Adrenal gland (tissue), 12 donors: ENCODE results near the gene MSH2. TPM values are rescaled to one million over a fixed set of nuclear protein-coding genes. Genes with fewer than 3 reads are reported as not detected.

Source experiments
- DNase-seq, 7 donors: peaks; one replicate each; pipeline ENCODE4 v3.0.0-alpha.2; 2019 to 2020
- H3K27ac ChIP-seq, 5 donors: fragments of 200-600 bp; sonication (generic) in 4 of 5; 1 replicate in 3 of 5; 2 replicates in 2 of 5; pipeline versions ENCODE4 v1.5.1 to v1.8.0; 2016 to 2020; ENCODE audit warnings: mild to moderate bottlenecking in 1 of 5
- H3K27me3 ChIP-seq: fragments of 200-600 bp; 2 replicates; pipeline ENCODE4 v1.8.0; 2021
- H3K36me3 ChIP-seq, 2 donors: fragments of 200-600 bp; replicated peaks in 1 of 2; 1 replicate in 1 of 2; 2 replicates in 1 of 2; pipeline versions ENCODE4 v1.5.1 to v1.8.0; 2018 to 2022
- H3K4me1 ChIP-seq, 2 donors: fragments of 200-600 bp; replicated peaks in 1 of 2; 1 replicate in 1 of 2; 2 replicates in 1 of 2; pipeline versions ENCODE4 v1.5.1 to v1.8.0; 2018 to 2021
- H3K4me3 ChIP-seq, 4 donors: fragments of 200-600 bp; sonication (generic) in 3 of 4; one replicate each; pipeline ENCODE4 v1.5.1; 2016 to 2018
- H3K9me3 ChIP-seq, 3 donors: fragments of 200-600 bp; sonication (generic) in 1 of 3; replicated peaks in 1 of 3; 1 replicate in 2 of 3; 2 replicates in 1 of 3; pipeline versions ENCODE4 v1.5.1 to v1.8.0; 2016 to 2021
- POLR2A ChIP-seq, 2 donors: fragments of 450-650 bp; IDR thresholded peaks; one replicate each; pipeline ENCODE4 v1.6.1; 2017; ENCODE audit warnings: antibody characterized with exemption in 2 of 2, mild to moderate bottlenecking in 2 of 2, moderate library complexity in 1 of 2
- WGBS, 4 donors: extraction: QIAGEN DNeasy Blood & Tissue Kit in 2 of 4; methylation state at CpG; one replicate each; pipeline versions ENCODE4 v1.1.5 to v1.1.7; 2013 to 2017; 5-methylcytosine and 5-hydroxymethylcytosine counted together
- intact Hi-C, 2 donors: fragments of 100-400 bp; cut with DNase I; formaldehyde crosslinking; loops; one replicate each; pipeline versions ENCODE4 v1.14.1 to v1.15.0; 2022 to 2023
- polyA plus RNA-seq, 3 donors: library from polyadenylated mRNA; stranded (reverse); fragments of 200-250 nt in 2 of 3; fragments of 350-450 nt in 1 of 3; fragmentation: Illumina TruSeq in 1 of 3; extraction: RNeasy Lipid Tissue Mini Kit (QIAGEN cat#74804) in 1 of 3; gene quantifications; one replicate each; pipeline ENCODE4 v1.2.3, GENCODE V29; 2013 to 2014
- total RNA-seq, 9 donors: library from RNA; depleted of rRNA in 4 of 9; stranded (reverse); fragments of >200 nt in 4 of 9; fragments of 120-200 nt in 1 of 9; fragmentation: NEBNext Ultra II Directional in 1 of 9; extraction: Animal tissue kit (Norgen Biotek cat#: 25700) in 1 of 9; gene quantifications; one replicate each; pipeline versions ENCODE4 v1.1.0 to v1.2.4, GENCODE V29; 2013 to 2023
- TF ChIP-seq, protein P1 (sequence below), 6 experiments: fragments of 450-650 bp in 4 of 6; fragments of 200-600 bp in 2 of 6; sonication (generic) in 1 of 6; IDR thresholded peaks; 1 replicate in 5 of 6; 2 replicates in 1 of 6; pipeline versions ENCODE4 v1.5.1 to v1.8.0; 2016 to 2021; ENCODE audit warnings: antibody characterized with exemption in 6 of 6, mild to moderate bottlenecking in 2 of 6, moderate library complexity in 1 of 6
- donor health status: healthy with polysubstance abuse.
- donor health status: Bipolar disorder and iron deficiency.
- donor health status: DM: yes; HTN: yes; CAD: no.
- donor health status: DM: no; HTN: no; CAD: no.
- donor health status: DM: no; HTN: no; CAD: no.
- donor health status: DM: yes; HTN: yes; CAD: no.

MSH2 gene
- total and polyA plus RNA-seq, 12 donors: 3.9 to 44.8 (median 11.9) TPM

DNA sequence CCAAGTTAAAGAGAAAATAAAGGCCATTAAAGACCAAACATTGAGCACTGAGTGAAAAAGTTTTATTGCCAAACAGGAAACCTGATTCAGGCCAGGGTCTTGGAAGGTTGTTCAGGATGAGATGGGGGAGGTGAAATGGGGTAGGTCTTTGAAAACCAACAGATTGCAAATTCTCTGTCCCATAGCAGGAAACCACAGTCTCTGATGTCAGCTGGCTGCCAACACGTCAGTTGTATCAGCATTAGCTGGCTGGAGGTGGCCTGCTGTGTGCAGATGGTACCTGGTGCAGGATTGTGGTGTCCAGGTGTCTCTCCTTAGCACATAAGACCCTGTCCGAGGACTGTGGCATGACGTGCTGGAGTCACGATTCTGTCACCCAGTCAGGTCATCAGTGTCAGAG, 106.3 kb downstream of the MSH2 start:
- no peak for DNase-seq
- Histone ChIP-seq H3K4me3 (no peak overlapping the region), H3K36me3 (no peaks in the 10 kb centered on the region), H3K27me3 (no peaks in the 10 kb centered on the region), H3K27ac (no peak overlapping the region), H3K9me3 (no peaks in the 10 kb centered on the region), H3K4me1 (no peaks in the 10 kb centered on the region)
- TF ChIP-seq POLR2A (IDR thresholded peaks at IDR 0.05): no peak
- TF ChIP-seq, protein P1, sequence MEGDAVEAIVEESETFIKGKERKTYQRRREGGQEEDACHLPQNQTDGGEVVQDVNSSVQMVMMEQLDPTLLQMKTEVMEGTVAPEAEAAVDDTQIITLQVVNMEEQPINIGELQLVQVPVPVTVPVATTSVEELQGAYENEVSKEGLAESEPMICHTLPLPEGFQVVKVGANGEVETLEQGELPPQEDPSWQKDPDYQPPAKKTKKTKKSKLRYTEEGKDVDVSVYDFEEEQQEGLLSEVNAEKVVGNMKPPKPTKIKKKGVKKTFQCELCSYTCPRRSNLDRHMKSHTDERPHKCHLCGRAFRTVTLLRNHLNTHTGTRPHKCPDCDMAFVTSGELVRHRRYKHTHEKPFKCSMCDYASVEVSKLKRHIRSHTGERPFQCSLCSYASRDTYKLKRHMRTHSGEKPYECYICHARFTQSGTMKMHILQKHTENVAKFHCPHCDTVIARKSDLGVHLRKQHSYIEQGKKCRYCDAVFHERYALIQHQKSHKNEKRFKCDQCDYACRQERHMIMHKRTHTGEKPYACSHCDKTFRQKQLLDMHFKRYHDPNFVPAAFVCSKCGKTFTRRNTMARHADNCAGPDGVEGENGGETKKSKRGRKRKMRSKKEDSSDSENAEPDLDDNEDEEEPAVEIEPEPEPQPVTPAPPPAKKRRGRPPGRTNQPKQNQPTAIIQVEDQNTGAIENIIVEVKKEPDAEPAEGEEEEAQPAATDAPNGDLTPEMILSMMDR (IDR thresholded peaks at IDR 0.05): no peak
- intact Hi-C loops: no loop called here
- WGBS, 4 donors: 56 to 77% (median 65%) methylated on average over 4 of the region's 4 CpGs

DNA sequence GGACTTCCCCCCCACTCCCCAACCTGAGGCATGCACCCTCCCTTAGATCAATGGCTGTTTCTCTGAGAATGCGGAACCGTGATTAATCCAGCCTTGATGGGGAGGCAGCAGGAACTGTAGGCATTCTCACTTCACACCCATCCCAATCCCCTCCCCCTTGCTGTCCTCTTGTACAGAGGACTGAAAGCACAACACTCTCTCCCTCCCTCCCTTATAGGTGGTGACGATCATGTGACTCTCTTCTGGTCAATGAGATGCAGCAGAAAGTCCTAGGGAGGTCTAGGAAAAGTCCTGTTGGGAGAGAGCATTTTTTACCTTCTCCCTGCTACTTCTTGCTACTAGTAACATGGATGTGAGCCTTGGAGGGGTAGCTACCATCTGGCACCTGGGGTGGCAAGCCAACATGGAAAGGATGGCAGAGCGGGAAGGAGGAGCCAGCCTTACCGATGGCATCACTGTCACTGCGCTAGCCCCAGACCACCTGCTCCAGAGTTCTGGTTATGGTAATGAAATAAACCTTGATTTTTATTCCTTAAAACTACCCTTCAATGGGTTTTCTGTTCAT, 106.9 kb downstream of the MSH2 start:
- WGBS, 4 donors: 83 to 94% (median 91%) methylated on average over 6 of the region's 6 CpGs
- H3K9me3 ChIP-seq: no peaks in the 10 kb centered on the region
- no peak overlapping the region for H3K4me3 ChIP-seq
- H3K27ac ChIP-seq: no peak overlapping the region
- no peaks in the 10 kb centered on the region for H3K36me3 ChIP-seq
- H3K4me1 ChIP-seq: no peaks in the 10 kb centered on the region
- H3K27me3 ChIP-seq: no peaks in the 10 kb centered on the region
- intact Hi-C loops: no loop called here
- TF ChIP-seq POLR2A (IDR thresholded peaks at IDR 0.05): no peak
- TF ChIP-seq, protein P1 (IDR thresholded peaks at IDR 0.05): no peak
- no peak for DNase-seq

DNA sequence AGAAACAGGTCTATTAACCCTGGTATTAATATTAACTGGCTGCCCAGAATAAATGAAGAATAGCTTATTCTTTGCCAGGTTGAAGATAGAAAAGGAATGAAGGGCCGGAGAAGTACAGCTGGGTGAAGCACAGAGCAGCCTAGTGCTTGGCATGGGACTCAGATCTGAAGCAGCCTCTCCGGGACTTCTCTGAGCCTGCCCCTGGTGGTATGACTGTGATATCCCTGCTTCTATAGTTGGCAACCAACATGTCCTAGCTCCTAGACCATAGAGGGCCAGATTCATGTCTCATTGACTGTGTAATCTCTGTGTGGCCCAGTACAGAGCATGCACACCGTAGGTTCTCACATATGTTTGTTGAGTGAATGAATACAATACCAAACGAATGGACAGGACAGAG, 107.8 kb downstream of the MSH2 start:
- Histone ChIP-seq H3K9me3 (no peaks in the 10 kb centered on the region), H3K27me3 (no peaks in the 10 kb centered on the region), H3K4me3 (no peak overlapping the region), H3K4me1 (no peaks in the 10 kb centered on the region), H3K27ac (no peak overlapping the region), H3K36me3 (no peaks in the 10 kb centered on the region)
- TF ChIP-seq, protein P1 (IDR thresholded peaks at IDR 0.05): no peak
- no peak for TF ChIP-seq POLR2A (IDR thresholded peaks at IDR 0.05)
- intact Hi-C loops: no loop called here
- 73 to 88% (median 84%) methylated on average over 4 of the region's 4 CpGs for WGBS, 4 donors
- no peak for DNase-seq

DNA sequence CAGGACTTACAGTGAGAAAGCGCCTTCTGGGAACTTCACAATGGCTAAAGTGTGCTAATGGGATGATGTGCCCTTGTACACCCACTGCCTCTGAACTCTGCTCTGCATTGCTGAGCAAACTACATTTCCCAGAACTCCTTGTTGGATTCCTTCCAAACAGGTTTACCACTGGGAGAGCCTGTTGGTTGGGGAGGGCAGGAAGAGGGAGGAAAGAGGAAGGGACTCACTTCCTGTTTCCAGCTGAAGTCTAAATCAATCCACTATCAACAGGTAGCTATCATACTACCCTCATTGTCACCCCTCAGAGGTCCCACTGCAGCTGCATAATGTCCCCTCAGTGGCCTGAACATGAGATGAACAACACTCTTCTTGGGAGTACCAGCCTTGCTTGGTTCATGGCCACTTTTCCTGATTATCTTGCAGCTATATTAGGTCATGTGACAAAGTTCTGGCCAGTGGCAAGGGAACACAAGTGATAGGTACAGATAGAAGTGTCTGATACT, 109.7 kb downstream of the MSH2 start:
- TF ChIP-seq, protein P1 (IDR thresholded peaks at IDR 0.05): no peak
- TF ChIP-seq POLR2A (IDR thresholded peaks at IDR 0.05): no peak
- intact Hi-C loops: no loop called here
- Histone ChIP-seq H3K36me3 (no peaks in the 10 kb centered on the region), H3K27me3 (no peaks in the 10 kb centered on the region), H3K27ac (no peak overlapping the region), H3K4me1 (no peaks in the 10 kb centered on the region), H3K9me3 (no peaks in the 10 kb centered on the region), H3K4me3 (no peak overlapping the region)
- 82 to 100% (median 98%) methylated on average over 1 of the region's 1 CpG for WGBS, 4 donors
- DNase-seq: no peak
